Measurements from ENCODE around the gene VPS18.

GRCh38 chr15:40845511-40846284, 48.6 kb upstream of the VPS18 start:
- TF ChIP-seq CTCF (IDR thresholded peaks at IDR 0.05) (no peak), EZH2 (IDR thresholded peaks at IDR 0.05; ENCODE audit: borderline replicate concordance, insufficient read depth, low read depth, low read length, poor library complexity, severe bottlenecking) (no peak)

All from B cell (primary cell).